HepG2 (cell line): Measurements from ENCODE around the gene TBX6. TPM values are rescaled to one million over a fixed set of nuclear protein-coding genes. Genes with fewer than 3 reads are reported as not detected.
A peak's percentile ranks its signal among the peaks of the same experiment; 100 is the strongest.

ENCODE experiments used
- BORCS8-MEF2B ChIP-seq: sonication (generic); formaldehyde crosslinking; IDR thresholded peaks from 2 replicates; pipeline ENCODE4 v1.8.0; 2022; ENCODE audit warnings: mild to moderate bottlenecking, missing genetic modification reagents
- CCDC6 ChIP-seq: sonication (generic); formaldehyde crosslinking; IDR thresholded peaks from 2 replicates; pipeline ENCODE4 v1.8.1; 2022; ENCODE audit warnings: mild to moderate bottlenecking, missing genetic modification reagents, moderate library complexity
- HOXA9 ChIP-seq: sonication (generic); formaldehyde crosslinking; IDR thresholded peaks from 2 replicates; pipeline ENCODE4 v1.8.1; 2022; ENCODE audit warnings: missing genetic modification reagents, mild to moderate bottlenecking, moderate library complexity, borderline replicate concordance
- IKZF5 ChIP-seq: IDR thresholded peaks from 2 replicates; pipeline ENCODE4 v1.6.1; 2018; ENCODE audit warnings: missing genetic modification reagents, mild to moderate bottlenecking, missing compliant biosample characterization
- MIXL1 ChIP-seq: IDR thresholded peaks from 2 replicates; pipeline ENCODE4 v1.6.1; 2016
- RBFOX2 ChIP-seq: fragments of 200-400 bp; formaldehyde crosslinking; IDR thresholded peaks from 2 replicates; pipeline ENCODE4 v1.6.1; 2017; ENCODE audit warnings: low read depth, mild to moderate bottlenecking, low read length
- RBM22 ChIP-seq: fragments of 200-400 bp; formaldehyde crosslinking; optimal IDR thresholded peaks from 2 replicates; pipeline ENCODE3; 2017; ENCODE audit warnings: mild to moderate bottlenecking, low read length, moderate library complexity
- STAT5B ChIP-seq: sonication (generic); formaldehyde crosslinking; IDR thresholded peaks from 2 replicates; pipeline ENCODE4 v1.4.0; 2020; ENCODE audit warnings: missing genetic modification reagents
- SYNCRIP ChIP-seq: fragments of 200-400 bp; formaldehyde crosslinking; IDR thresholded peaks from 2 replicates; pipeline ENCODE4 v1.6.1; 2018; ENCODE audit warnings: mild to moderate bottlenecking, low read depth, low read length; ENCODE audit not compliant: insufficient read depth
- TBX2 ChIP-seq: sonication (generic); formaldehyde crosslinking; IDR thresholded peaks from 2 replicates; pipeline ENCODE4 v1.5.0; 2020; ENCODE audit warnings: missing genetic modification reagents, mild to moderate bottlenecking, borderline replicate concordance
- ZNF430 ChIP-seq: sonication (generic); formaldehyde crosslinking; IDR thresholded peaks from 2 replicates; pipeline ENCODE4 v1.9.0; 2021; ENCODE audit warnings: mild to moderate bottlenecking, missing genetic modification reagents
- ZNF564 ChIP-seq: sonication (generic); formaldehyde crosslinking; IDR thresholded peaks from 2 replicates; pipeline ENCODE4 v1.8.1; 2023; ENCODE audit warnings: mild to moderate bottlenecking, missing genetic modification reagents
- ZNF761 ChIP-seq: sonication (generic); formaldehyde crosslinking; conservative IDR thresholded peaks from 2 replicates; pipeline ENCODE4 v1.4.0; 2020; ENCODE audit warnings: mild to moderate bottlenecking, missing genetic modification reagents
- ZNF780A ChIP-seq: sonication (generic); formaldehyde crosslinking; IDR thresholded peaks from 2 replicates; pipeline ENCODE4 v1.8.0; 2022; ENCODE audit warnings: mild to moderate bottlenecking, missing genetic modification reagents, moderate library complexity
- ZNF83 ChIP-seq: sonication (generic); formaldehyde crosslinking; IDR thresholded peaks from 2 replicates; pipeline ENCODE4 v1.4.0; 2020; ENCODE audit warnings: missing genetic modification reagents, mild to moderate bottlenecking, borderline replicate concordance
- polyA plus RNA-seq, 8 experiments: library from polyadenylated mRNA; depleted of rRNA in 3 of 8; stranded (reverse) in 7 of 8; unstranded in 1 of 8; fragments of >200 nt; fragmentation: Illumina TruSeq in 4 of 8; extraction: Trizol in 4 of 8; gene quantifications; 2 replicates each; pipeline versions ENCODE4 v1.2.1 to v1.2.3, GENCODE V29; 2011 to 2016; ENCODE audit warnings: low read depth in 4 of 8, missing spikeins in 1 of 8, mixed read lengths in 1 of 8; ENCODE audit not compliant: insufficient read depth in 1 of 8
- total RNA-seq, 5 experiments: library from RNA; depleted of rRNA; stranded (reverse); fragments of >200 nt; fragmentation: Illumina TruSeq; extraction: Trizol; gene quantifications; 2 replicates each; pipeline ENCODE4 v1.2.3, GENCODE V29; 2016; ENCODE audit warnings: low read depth in 1 of 5
- TF ChIP-seq, protein P1 (sequence below), 2 experiments: fragments of 450-650 bp in 1 of 2; sonication (generic) in 1 of 2; formaldehyde crosslinking in 1 of 2; IDR thresholded peaks; 2 replicates each; pipeline versions ENCODE4 v1.6.1 to v1.8.0; 2016 to 2022; ENCODE audit warnings: antibody characterized with exemption in 1 of 2, mild to moderate bottlenecking in 1 of 2, missing genetic modification reagents in 1 of 2
- TF ChIP-seq, protein P2 (sequence below): sonication (generic); formaldehyde crosslinking; IDR thresholded peaks from 2 replicates; pipeline ENCODE4 v1.4.0; 2020; ENCODE audit warnings: mild to moderate bottlenecking, missing genetic modification reagents

TBX6 gene
- total and polyA plus RNA-seq, 2 of the 13 experiments (the other 11 are each of a cell fraction or from before 2014, with no cell fraction given) = 0.24 to 0.42 TPM

- TF ChIP-seq, protein P1, sequence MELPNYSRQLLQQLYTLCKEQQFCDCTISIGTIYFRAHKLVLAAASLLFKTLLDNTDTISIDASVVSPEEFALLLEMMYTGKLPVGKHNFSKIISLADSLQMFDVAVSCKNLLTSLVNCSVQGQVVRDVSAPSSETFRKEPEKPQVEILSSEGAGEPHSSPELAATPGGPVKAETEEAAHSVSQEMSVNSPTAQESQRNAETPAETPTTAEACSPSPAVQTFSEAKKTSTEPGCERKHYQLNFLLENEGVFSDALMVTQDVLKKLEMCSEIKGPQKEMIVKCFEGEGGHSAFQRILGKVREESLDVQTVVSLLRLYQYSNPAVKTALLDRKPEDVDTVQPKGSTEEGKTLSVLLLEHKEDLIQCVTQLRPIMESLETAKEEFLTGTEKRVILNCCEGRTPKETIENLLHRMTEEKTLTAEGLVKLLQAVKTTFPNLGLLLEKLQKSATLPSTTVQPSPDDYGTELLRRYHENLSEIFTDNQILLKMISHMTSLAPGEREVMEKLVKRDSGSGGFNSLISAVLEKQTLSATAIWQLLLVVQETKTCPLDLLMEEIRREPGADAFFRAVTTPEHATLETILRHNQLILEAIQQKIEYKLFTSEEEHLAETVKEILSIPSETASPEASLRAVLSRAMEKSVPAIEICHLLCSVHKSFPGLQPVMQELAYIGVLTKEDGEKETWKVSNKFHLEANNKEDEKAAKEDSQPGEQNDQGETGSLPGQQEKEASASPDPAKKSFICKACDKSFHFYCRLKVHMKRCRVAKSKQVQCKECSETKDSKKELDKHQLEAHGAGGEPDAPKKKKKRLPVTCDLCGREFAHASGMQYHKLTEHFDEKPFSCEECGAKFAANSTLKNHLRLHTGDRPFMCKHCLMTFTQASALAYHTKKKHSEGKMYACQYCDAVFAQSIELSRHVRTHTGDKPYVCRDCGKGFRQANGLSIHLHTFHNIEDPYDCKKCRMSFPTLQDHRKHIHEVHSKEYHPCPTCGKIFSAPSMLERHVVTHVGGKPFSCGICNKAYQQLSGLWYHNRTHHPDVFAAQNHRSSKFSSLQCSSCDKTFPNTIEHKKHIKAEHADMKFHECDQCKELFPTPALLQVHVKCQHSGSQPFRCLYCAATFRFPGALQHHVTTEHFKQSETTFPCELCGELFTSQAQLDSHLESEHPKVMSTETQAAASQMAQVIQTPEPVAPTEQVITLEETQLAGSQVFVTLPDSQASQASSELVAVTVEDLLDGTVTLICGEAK (IDR thresholded peaks at IDR 0.05) = no peak
- TF ChIP-seq, protein P1 (CRISPR knock-in tag; IDR thresholded peaks at IDR 0.05) = peak; percentile 53; the same call in 1 of the 2 replicates
- TF ChIP-seq RBFOX2 = peak; percentile 71
- TF ChIP-seq ZNF761 (CRISPR knock-in tag) = 0 out of 2 replicates have a peak, but pooled peaks have one; percentile 12
- no peak for TF ChIP-seq STAT5B
- peak; percentile 26 for TF ChIP-seq RBM22
- TF ChIP-seq HOXA9 (CRISPR knock-in tag) = no peak
- TF ChIP-seq CCDC6 (CRISPR knock-in tag) = 0 out of 2 replicates have a peak, but pooled peaks have one; percentile 40
- TF ChIP-seq ZNF564 (CRISPR knock-in tag) = no peak
- TF ChIP-seq TBX2 = 0 out of 2 replicates have a peak, but pooled peaks have one; percentile 8
- TF ChIP-seq MIXL1 = peak; percentile 59; the same call in 1 of the 2 replicates
- TF ChIP-seq ZNF83 = no peak
- TF ChIP-seq BORCS8-MEF2B (CRISPR knock-in tag) = peak; percentile 28; the same call in 1 of the 2 replicates
- no peak for TF ChIP-seq ZNF780A (CRISPR knock-in tag)
- TF ChIP-seq, protein P2, sequence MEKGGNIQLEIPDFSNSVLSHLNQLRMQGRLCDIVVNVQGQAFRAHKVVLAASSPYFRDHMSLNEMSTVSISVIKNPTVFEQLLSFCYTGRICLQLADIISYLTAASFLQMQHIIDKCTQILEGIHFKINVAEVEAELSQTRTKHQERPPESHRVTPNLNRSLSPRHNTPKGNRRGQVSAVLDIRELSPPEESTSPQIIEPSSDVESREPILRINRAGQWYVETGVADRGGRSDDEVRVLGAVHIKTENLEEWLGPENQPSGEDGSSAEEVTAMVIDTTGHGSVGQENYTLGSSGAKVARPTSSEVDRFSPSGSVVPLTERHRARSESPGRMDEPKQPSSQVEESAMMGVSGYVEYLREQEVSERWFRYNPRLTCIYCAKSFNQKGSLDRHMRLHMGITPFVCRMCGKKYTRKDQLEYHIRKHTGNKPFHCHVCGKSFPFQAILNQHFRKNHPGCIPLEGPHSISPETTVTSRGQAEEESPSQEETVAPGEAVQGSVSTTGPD (CRISPR knock-in tag) = no peak
- no peak for TF ChIP-seq IKZF5 (CRISPR knock-in tag)
- no peak for TF ChIP-seq SYNCRIP
- 0 out of 2 replicates have a peak, but pooled peaks have one; percentile 55 for TF ChIP-seq ZNF430 (CRISPR knock-in tag)
Measured at GRCh38 chr16:30068750-30069610, 22.7 kb downstream of the TBX6 start (continued).
